Endodermal cell (in vitro differentiated cells): ENCODE results near the gene RPA1. TPM values are rescaled to one million over a fixed set of nuclear protein-coding genes. Genes with fewer than 3 reads are reported as not detected.

Experiments used
- DNase-seq: peaks from one replicate; pipeline ENCODE4 v3.0.0-alpha.2; 2017
- H3K27ac ChIP-seq: 2 replicates; pipeline ENCODE4 v1.5.1; 2013; ENCODE audit warnings: mild to moderate bottlenecking, low read depth, low read length, moderate library complexity
- H3K27me3 ChIP-seq: 2 replicates; pipeline ENCODE4 v1.6.1; 2013; ENCODE audit warnings: mild to moderate bottlenecking, low read length, moderate library complexity; ENCODE audit not compliant: insufficient read depth, control insufficient read depth, poor library complexity, severe bottlenecking
- H3K36me3 ChIP-seq: 2 replicates; pipeline ENCODE4 v1.7.0; 2013; ENCODE audit warnings: mild to moderate bottlenecking, low read length, moderate library complexity; ENCODE audit not compliant: control insufficient read depth, insufficient read depth
- H3K4me1 ChIP-seq: one replicate; pipeline ENCODE4 v1.7.0; 2013; ENCODE audit warnings: low read length; ENCODE audit not compliant: control insufficient read depth, insufficient read depth
- H3K4me3 ChIP-seq: 2 replicates; pipeline ENCODE4 v1.5.1; 2013; ENCODE audit warnings: mild to moderate bottlenecking, low read length, moderate library complexity
- H3K9ac ChIP-seq: 2 replicates; pipeline ENCODE4 v1.6.1; 2013; ENCODE audit warnings: mild to moderate bottlenecking, low read length, moderate library complexity; ENCODE audit not compliant: poor library complexity, severe bottlenecking; ENCODE audit errors: extremely low read depth
- H3K9me3 ChIP-seq: 2 replicates; pipeline ENCODE4 v1.6.1; 2013; ENCODE audit warnings: mild to moderate bottlenecking, low read length, moderate library complexity; ENCODE audit not compliant: control insufficient read depth
- H3K27ac Mint-ChIP-seq: 2 replicates; pipeline ENCODE4 v1.8.0; 2020; ENCODE audit warnings: mixed read lengths
- H3K27me3 Mint-ChIP-seq: 2 replicates; pipeline ENCODE4 v1.8.0; 2021; ENCODE audit warnings: mild to moderate bottlenecking, mixed read lengths; ENCODE audit not compliant: insufficient read depth
- H3K36me3 Mint-ChIP-seq: 2 replicates; pipeline ENCODE4 v1.8.0; 2020; ENCODE audit warnings: low read depth, mixed read lengths
- H3K4me1 Mint-ChIP-seq: 2 replicates; pipeline ENCODE4 v1.8.0; 2020; ENCODE audit warnings: mixed read lengths
- H3K4me3 Mint-ChIP-seq: 2 replicates; pipeline ENCODE4 v1.8.0; 2020; ENCODE audit warnings: mild to moderate bottlenecking, moderate library complexity, mixed read lengths
- H3K9me3 Mint-ChIP-seq: 2 replicates; pipeline ENCODE4 v1.8.0; 2020; ENCODE audit warnings: mild to moderate bottlenecking, mixed read lengths
- WGBS, 2 experiments: methylation state at CpG; one replicate each; pipeline versions ENCODE4 v1.1.5 to v1.1.7; 2013; ENCODE audit warnings: missing lambda C conversion rate in 2 of 2, mixed read lengths in 1 of 2; ENCODE audit not compliant: insufficient coverage in 1 of 2, insufficient read length in 1 of 2; 5-methylcytosine and 5-hydroxymethylcytosine counted together
- total RNA-seq, 2 donors: library from RNA; stranded (reverse); fragmentation: NEBNext Ultra II Directional in 1 of 2; extraction: Animal tissue kit (Norgen Biotek cat#: 25700) in 1 of 2; gene quantifications; 2 replicates in 1 of 2; 3 replicates in 1 of 2; pipeline ENCODE4 v1.2.1, GENCODE V29; 2021
- TF ChIP-seq, protein P1 (sequence below): fragments of 200-600 bp; sonication (generic); conservative IDR thresholded peaks from 2 replicates; pipeline ENCODE4 v1.5.0; 2021; ENCODE audit warnings: antibody characterized with exemption, mild to moderate bottlenecking

RPA1 gene
- total RNA-seq, 2 donors from 2014 or later: 190 to 249 TPM

DNA sequence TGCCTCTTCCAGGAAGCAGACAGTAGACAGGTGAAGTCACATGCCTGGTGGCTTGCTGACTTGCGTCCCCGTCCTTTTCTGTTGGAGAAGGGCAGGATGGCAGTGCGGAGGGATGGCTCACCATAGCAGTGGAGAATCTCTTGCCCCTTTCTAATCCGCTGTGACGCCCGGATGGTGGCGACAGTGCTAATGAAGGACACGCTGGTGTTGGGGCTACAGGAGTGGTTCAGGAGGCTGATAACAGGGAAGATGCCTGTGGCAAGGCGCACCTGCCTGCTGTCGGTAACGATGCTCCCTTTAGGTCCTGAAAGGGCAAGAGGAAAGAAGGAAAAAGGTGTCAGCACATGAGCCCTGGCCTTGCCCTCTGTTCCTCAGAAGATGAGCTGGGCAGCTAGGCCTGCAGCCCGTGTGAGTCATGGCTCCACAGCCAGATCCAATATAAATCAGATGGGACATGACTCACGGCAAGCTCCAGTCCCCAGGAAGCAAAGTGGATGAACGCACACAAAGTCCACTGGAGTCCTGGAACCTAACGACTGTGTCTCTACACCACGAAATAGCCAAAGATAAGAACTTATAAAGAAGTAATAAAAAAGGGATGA lies 42.4 kb upstream of the RPA1 start:
- no peak overlapping the region for H3K27ac Mint-ChIP-seq
- WGBS, 2 experiments: 95 to 97% methylated on average over 16 of the region's 16 CpGs
- H3K27ac ChIP-seq: no peak overlapping the region
- peaks cover 63% of the 10 kb centered on the region for H3K36me3 Mint-ChIP-seq
- H3K4me1 ChIP-seq: no peaks in the 10 kb centered on the region
- peaks cover 2% of the 10 kb centered on the region for H3K4me1 Mint-ChIP-seq
- no peaks in the 10 kb centered on the region for H3K27me3 ChIP-seq
- TF ChIP-seq, protein P1, sequence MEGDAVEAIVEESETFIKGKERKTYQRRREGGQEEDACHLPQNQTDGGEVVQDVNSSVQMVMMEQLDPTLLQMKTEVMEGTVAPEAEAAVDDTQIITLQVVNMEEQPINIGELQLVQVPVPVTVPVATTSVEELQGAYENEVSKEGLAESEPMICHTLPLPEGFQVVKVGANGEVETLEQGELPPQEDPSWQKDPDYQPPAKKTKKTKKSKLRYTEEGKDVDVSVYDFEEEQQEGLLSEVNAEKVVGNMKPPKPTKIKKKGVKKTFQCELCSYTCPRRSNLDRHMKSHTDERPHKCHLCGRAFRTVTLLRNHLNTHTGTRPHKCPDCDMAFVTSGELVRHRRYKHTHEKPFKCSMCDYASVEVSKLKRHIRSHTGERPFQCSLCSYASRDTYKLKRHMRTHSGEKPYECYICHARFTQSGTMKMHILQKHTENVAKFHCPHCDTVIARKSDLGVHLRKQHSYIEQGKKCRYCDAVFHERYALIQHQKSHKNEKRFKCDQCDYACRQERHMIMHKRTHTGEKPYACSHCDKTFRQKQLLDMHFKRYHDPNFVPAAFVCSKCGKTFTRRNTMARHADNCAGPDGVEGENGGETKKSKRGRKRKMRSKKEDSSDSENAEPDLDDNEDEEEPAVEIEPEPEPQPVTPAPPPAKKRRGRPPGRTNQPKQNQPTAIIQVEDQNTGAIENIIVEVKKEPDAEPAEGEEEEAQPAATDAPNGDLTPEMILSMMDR: no peak
- H3K36me3 ChIP-seq: peaks cover 47% of the 10 kb centered on the region
- H3K9ac ChIP-seq: no peak overlapping the region
- no peak overlapping the region for H3K4me3 ChIP-seq
- H3K4me3 Mint-ChIP-seq: no peak overlapping the region
- H3K9me3 ChIP-seq: no peaks in the 10 kb centered on the region
- H3K27me3 Mint-ChIP-seq: no peaks in the 10 kb centered on the region
- no peak for DNase-seq
- H3K9me3 Mint-ChIP-seq: no peaks in the 10 kb centered on the region

GRCh38 chr17:1789936-1790335 lies 39.9 kb upstream of the RPA1 start:
- no peaks in the 10 kb centered on the region for H3K9me3 Mint-ChIP-seq
- H3K27me3 Mint-ChIP-seq: no peaks in the 10 kb centered on the region
- H3K36me3 Mint-ChIP-seq: peaks cover 52% of the 10 kb centered on the region
- no peak overlapping the region for H3K4me3 Mint-ChIP-seq
- no peaks in the 10 kb centered on the region for H3K27me3 ChIP-seq
- no peak for DNase-seq
- no peak overlapping the region for H3K4me3 ChIP-seq
- H3K27ac Mint-ChIP-seq: no peak overlapping the region
- no peak overlapping the region for H3K9ac ChIP-seq
- no peak overlapping the region for H3K27ac ChIP-seq
- 50 to 71% methylated on average over 2 to 4 of the region's 5 CpGs for WGBS, 2 experiments
- no peaks in the 10 kb centered on the region for H3K9me3 ChIP-seq
- H3K36me3 ChIP-seq: peaks cover 31% of the 10 kb centered on the region
- TF ChIP-seq, protein P1: no peak
- H3K4me1 ChIP-seq: no peaks in the 10 kb centered on the region
- H3K4me1 Mint-ChIP-seq: no peaks in the 10 kb centered on the region

DNA sequence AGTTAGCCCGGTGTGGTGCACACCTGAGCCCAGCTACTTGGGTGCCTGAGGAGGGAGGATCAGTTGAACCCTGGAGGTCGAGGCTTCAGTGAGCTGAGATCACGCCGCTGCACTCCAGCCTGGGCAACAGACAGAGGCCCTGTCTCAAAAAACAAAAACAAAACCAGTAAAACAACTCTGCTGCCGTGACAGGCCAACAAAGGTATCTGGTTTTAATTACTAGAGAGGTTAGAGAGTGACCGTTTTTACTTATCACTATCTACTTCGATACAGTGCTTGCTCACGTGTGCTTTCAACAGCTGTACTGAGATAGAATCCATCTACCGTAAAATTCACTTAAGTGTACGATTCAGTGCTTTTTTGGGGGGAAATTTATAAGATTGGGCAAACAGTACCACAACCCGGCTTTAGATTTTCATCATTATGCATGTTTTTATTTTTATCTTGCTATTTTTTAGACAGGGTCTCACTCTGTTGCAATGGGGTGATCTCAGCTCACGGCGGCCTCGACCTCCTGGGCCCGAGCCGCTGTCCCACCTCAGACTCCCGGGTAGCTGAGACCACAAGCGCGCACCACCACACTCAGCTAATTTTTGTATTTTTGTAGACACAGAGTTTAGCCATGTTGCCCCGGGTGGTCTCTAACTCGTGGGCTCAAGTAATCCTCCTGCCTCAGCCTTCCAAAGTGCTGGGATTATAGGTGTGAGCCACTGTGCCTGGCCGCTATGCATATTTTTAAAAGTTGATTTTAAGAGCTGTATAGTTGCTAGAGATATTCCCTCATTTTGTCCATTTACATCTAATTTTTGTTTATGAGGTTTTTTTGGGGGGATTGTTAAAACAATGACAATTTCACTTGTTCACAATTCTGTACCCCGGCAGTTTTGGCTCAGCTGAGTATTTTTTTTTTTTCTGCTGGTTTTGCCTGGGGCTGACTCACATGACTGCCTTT lies 37.0 kb upstream of the RPA1 start:
- Histone ChIP-seq H3K27me3 (no peaks in the 10 kb centered on the region), H3K4me1 (no peaks in the 10 kb centered on the region), H3K4me3 (no peak overlapping the region), H3K27ac (no peak overlapping the region), H3K9me3 (no peaks in the 10 kb centered on the region), H3K9ac (no peak overlapping the region), H3K36me3 (peaks cover 14% of the 10 kb centered on the region)
- Mint-ChIP-seq H3K36me3 (peaks cover 46% of the 10 kb centered on the region), H3K4me3 (no peak overlapping the region), H3K4me1 (no peaks in the 10 kb centered on the region), H3K9me3 (no peaks in the 10 kb centered on the region), H3K27me3 (no peaks in the 10 kb centered on the region), H3K27ac (peak overlapping the region; percentile 64)
- WGBS, 2 experiments: 88 to 92% methylated on average over 21 to 23 of the region's 23 CpGs
- no peak for DNase-seq
- TF ChIP-seq, protein P1: no peak
